HepG2 (cell line): ENCODE data around the gene CDH13. TPM values are rescaled to one million over a fixed set of nuclear protein-coding genes. Genes with fewer than 3 reads are reported as not detected.

Source experiments
- ATAC-seq: fragments of 200-7000 bp; cut with Tn5 transposase; 3 replicates; pipeline ENCODE4 v1.9.1; 2020; ENCODE audit warnings: mild to moderate bottlenecking, moderate library complexity
- BruUV-seq: library from RNA; stranded (reverse); fragments of 400-500 nt; replicated peaks from 2 replicates; lab custom pipeline; 2021; lab: Mats Ljungman, UMichigan
- CTCF ChIA-PET: fragments of 300-600 bp; formaldehyde crosslinking; extraction: SDS; loops from one replicate; lab custom pipeline; 2021; ENCODE audit warnings: low total read pairs, inconsistent platforms, low intra/inter-chr PET ratio; lab: Yijun Ruan, JAX
- POLR2A ChIA-PET: fragments of 350-600 bp; sonication (Branson Sonifier 250); formaldehyde crosslinking; loops from one replicate; lab custom pipeline; 2020; ENCODE audit warnings: antibody characterized with exemption, inconsistent platforms; lab: Yijun Ruan, JAX
- DNase-seq: peaks from one replicate; pipeline ENCODE4 v3.0.0-alpha.2; 2015; ENCODE audit warnings: low spot score
- FAIRE-seq: peaks from 3 replicates; lab custom pipeline; 2011; peaks lifted over from hg19 to GRCh38; lab: Jason Lieb, UNC
- H2AFZ ChIP-seq: one replicate; pipeline ENCODE4 v1.6.1; 2011; ENCODE audit warnings: low read length, inconsistent platforms
- H3K27ac ChIP-seq: fragments of 300-600 bp; 3 replicates; pipeline ENCODE4 v1.8.0; 2011; ENCODE audit warnings: mixed run types, mild to moderate bottlenecking, mixed read lengths, low read length, inconsistent platforms; ENCODE audit not compliant: insufficient read depth; ENCODE audit errors: extremely low read length
- H3K27me3 ChIP-seq, 2 experiments: fragments of 200-600 bp in 1 of 2; 2 replicates in 1 of 2; 3 replicates in 1 of 2; pipeline versions ENCODE4 v1.6.0 to v1.8.0; 2011; ENCODE audit warnings: low read length in 2 of 2, mild to moderate bottlenecking in 2 of 2, moderate library complexity in 2 of 2, inconsistent platforms in 1 of 2; ENCODE audit not compliant: insufficient read depth in 2 of 2, control insufficient read depth in 1 of 2
- H3K36me3 ChIP-seq, 2 experiments: fragments of 200-600 bp in 1 of 2; replicated peaks in 1 of 2; 2 replicates in 1 of 2; 3 replicates in 1 of 2; pipeline versions ENCODE4 v1.5.1 to v1.8.0; 2011; ENCODE audit warnings: low read length in 2 of 2, inconsistent platforms in 1 of 2; ENCODE audit not compliant: insufficient read depth in 2 of 2, control insufficient read depth in 1 of 2
- H3K4me1 ChIP-seq: 2 replicates; pipeline ENCODE4 v1.5.1; 2012; ENCODE audit warnings: low read length, inconsistent platforms; ENCODE audit not compliant: insufficient read depth
- H3K4me2 ChIP-seq: 2 replicates; pipeline ENCODE4 v1.6.0; 2011; ENCODE audit warnings: low read depth, low read length, inconsistent platforms
- H3K4me3 ChIP-seq, 3 experiments: fragments of 200-600 bp in 1 of 3; sonication (generic), shearing (Covaris generic) in 1 of 3; replicated peaks in 1 of 3; 2 replicates each; pipeline ENCODE4 v1.5.1; 2011 to 2016; ENCODE audit warnings: low read length in 3 of 3, inconsistent platforms in 2 of 3, low read depth in 2 of 3, mild to moderate bottlenecking in 2 of 3, control low read depth in 1 of 3, mixed read lengths in 1 of 3; ENCODE audit not compliant: insufficient read depth in 1 of 3
- H3K79me2 ChIP-seq: one replicate; pipeline ENCODE4 v1.6.1; 2011; ENCODE audit warnings: low read length, inconsistent platforms; ENCODE audit not compliant: insufficient read depth
- H3K9ac ChIP-seq: 2 replicates; pipeline ENCODE4 v1.6.0; 2011; ENCODE audit warnings: mild to moderate bottlenecking, low read depth, low read length, inconsistent platforms; ENCODE audit not compliant: insufficient read depth
- H3K9me3 ChIP-seq: 2 replicates; pipeline ENCODE4 v1.5.1; 2012; ENCODE audit warnings: mild to moderate bottlenecking, low read length
- H4K20me1 ChIP-seq: 2 replicates; pipeline ENCODE4 v1.6.0; 2011; ENCODE audit warnings: inconsistent platforms, mild to moderate bottlenecking, low read length, moderate library complexity; ENCODE audit not compliant: insufficient read depth
- FOXC1 ChIP-seq: sonication (generic); formaldehyde crosslinking; IDR thresholded peaks from 2 replicates; pipeline ENCODE4 v1.8.0; 2022; ENCODE audit warnings: mild to moderate bottlenecking, missing genetic modification reagents, borderline replicate concordance
- MED8 ChIP-seq: sonication (generic); formaldehyde crosslinking; IDR thresholded peaks from 2 replicates; pipeline ENCODE4 v1.8.1; 2023; ENCODE audit warnings: mild to moderate bottlenecking, missing genetic modification reagents; ENCODE audit not compliant: insufficient replicate concordance
- MTA3 ChIP-seq: sonication (generic); formaldehyde crosslinking; IDR thresholded peaks from 2 replicates; pipeline ENCODE4 v1.4.0; 2020; ENCODE audit warnings: missing genetic modification reagents
- NBN ChIP-seq: fragments of 450-650 bp; conservative IDR thresholded peaks from 2 replicates; pipeline ENCODE4 v1.6.1; 2017
- NPAS2 ChIP-seq: sonication (generic); formaldehyde crosslinking; IDR thresholded peaks from 2 replicates; pipeline ENCODE4 v1.8.0; 2022; ENCODE audit warnings: mild to moderate bottlenecking, missing genetic modification reagents, borderline replicate concordance
- SMARCE1 ChIP-seq: fragments of 450-650 bp; IDR thresholded peaks from 2 replicates; pipeline ENCODE4 v1.6.1; 2017; ENCODE audit warnings: borderline replicate concordance
- TCF12 ChIP-seq, 2 experiments: fragments of 450-650 bp in 1 of 2; sonication (generic) in 1 of 2; formaldehyde crosslinking in 1 of 2; IDR thresholded peaks; 2 replicates each; pipeline versions ENCODE4 v1.6.1 to v1.8.0; 2017 to 2022; ENCODE audit warnings: antibody characterized with exemption in 1 of 2, mild to moderate bottlenecking in 1 of 2, missing genetic modification reagents in 1 of 2, moderate library complexity in 1 of 2
- ZMYM3 ChIP-seq: sonication (generic); formaldehyde crosslinking; IDR thresholded peaks from 2 replicates; pipeline ENCODE4 v1.5.1; 2020; ENCODE audit warnings: mild to moderate bottlenecking, missing genetic modification reagents
- ZNF264 ChIP-seq: sonication (generic); formaldehyde crosslinking; IDR thresholded peaks from 2 replicates; pipeline ENCODE4 v1.4.0; 2020; ENCODE audit warnings: missing genetic modification reagents
- ZNF326 ChIP-seq: sonication (generic); formaldehyde crosslinking; IDR thresholded peaks from 2 replicates; pipeline ENCODE4 v1.4.0; 2020; ENCODE audit warnings: missing genetic modification reagents, borderline replicate concordance
- ZNF550 ChIP-seq: sonication (generic); formaldehyde crosslinking; IDR thresholded peaks from 2 replicates; pipeline ENCODE4 v1.4.0; 2020; ENCODE audit warnings: mild to moderate bottlenecking, missing genetic modification reagents, borderline replicate concordance
- ZNF652 ChIP-seq: IDR thresholded peaks from 2 replicates; pipeline ENCODE4 v1.6.1; 2016; ENCODE audit warnings: low read depth, borderline replicate concordance
- ZNF747 ChIP-seq: sonication (generic); formaldehyde crosslinking; IDR thresholded peaks from 2 replicates; pipeline ENCODE4 v1.8.1; 2023; ENCODE audit warnings: missing genetic modification reagents, mild to moderate bottlenecking, borderline replicate concordance
- ZNF761 ChIP-seq: sonication (generic); formaldehyde crosslinking; conservative IDR thresholded peaks from 2 replicates; pipeline ENCODE4 v1.4.0; 2020; ENCODE audit warnings: mild to moderate bottlenecking, missing genetic modification reagents
- ZNF777 ChIP-seq: sonication (generic); formaldehyde crosslinking; IDR thresholded peaks from 2 replicates; pipeline ENCODE4 v1.4.0; 2020; ENCODE audit warnings: missing genetic modification reagents
- ZZZ3 ChIP-seq: sonication (generic); formaldehyde crosslinking; IDR thresholded peaks from 2 replicates; pipeline ENCODE4 v1.4.0; 2020; ENCODE audit warnings: missing genetic modification reagents, mild to moderate bottlenecking, borderline replicate concordance
- WGBS: methylation state at CpG from one replicate; pipeline ENCODE4 v1.1.6; 2017; ENCODE audit warnings: low lambda C conversion rate; 5-methylcytosine and 5-hydroxymethylcytosine counted together
- in situ Hi-C: cut with HindIII; loops from 2 replicates; pipeline ENCODE4 v1.10.0; 2017; ENCODE audit warnings: low pct_unique_long_range_greater_than_20kb; ENCODE audit not compliant: extremely low pct_ligation_motif_present
- intact Hi-C: fragments of 100-400 bp; cut with micrococcal nuclease; formaldehyde crosslinking; loops from one replicate; pipeline ENCODE4 v1.10.0; 2022; ENCODE audit not compliant: unreplicated experiment
- polyA plus RNA-seq, 8 experiments: library from polyadenylated mRNA; depleted of rRNA in 3 of 8; stranded (reverse) in 7 of 8; unstranded in 1 of 8; fragments of >200 nt; fragmentation: Illumina TruSeq in 4 of 8; extraction: Trizol in 4 of 8; gene quantifications; 2 replicates each; pipeline versions ENCODE4 v1.2.1 to v1.2.3, GENCODE V29; 2011 to 2016; ENCODE audit warnings: low read depth in 4 of 8, missing spikeins in 1 of 8, mixed read lengths in 1 of 8; ENCODE audit not compliant: insufficient read depth in 1 of 8
- total RNA-seq, 5 experiments: library from RNA; depleted of rRNA; stranded (reverse); fragments of >200 nt; fragmentation: Illumina TruSeq; extraction: Trizol; gene quantifications; 2 replicates each; pipeline ENCODE4 v1.2.3, GENCODE V29; 2016; ENCODE audit warnings: low read depth in 1 of 5
- TF ChIP-seq, protein P1 (sequence below): sonication (generic); formaldehyde crosslinking; IDR thresholded peaks from 2 replicates; pipeline ENCODE4 v1.5.0; 2020; ENCODE audit warnings: mild to moderate bottlenecking, missing genetic modification reagents
- TF ChIP-seq, protein P2 (sequence below): sonication (generic); formaldehyde crosslinking; IDR thresholded peaks from 2 replicates; pipeline ENCODE4 v1.8.1; 2022; ENCODE audit warnings: mild to moderate bottlenecking, missing genetic modification reagents
- TF ChIP-seq, protein P3 (sequence below): sonication (generic); formaldehyde crosslinking; IDR thresholded peaks from 2 replicates; pipeline ENCODE4 v1.5.0; 2020; ENCODE audit warnings: mild to moderate bottlenecking, missing genetic modification reagents, borderline replicate concordance

CDH13 gene
- total and polyA plus RNA-seq, 2 of the 13 experiments (the other 11 are each of a cell fraction or from before 2014, with no cell fraction given), result not detected

- H3K79me2 ChIP-seq, result no peaks in the 10 kb centered on the region
- peaks cover 0 to 12% of the 10 kb centered on the region in 2 experiments; a peak in 1 of 5 replicates for H3K27me3 ChIP-seq
- H3K9ac ChIP-seq, result no peak overlapping the region
- intact Hi-C loops (no loop called here), in situ Hi-C loops (no loop called here)
- H3K4me3 ChIP-seq, result no peak overlapping the region
- no peaks in the 10 kb centered on the region for H3K4me1 ChIP-seq
- ChIA-PET CTCF (no interaction called here), POLR2A (no interaction called here)
- DNase-seq, result no peak
- no peaks in the 10 kb centered on the region for H4K20me1 ChIP-seq
- no peak for FAIRE-seq
- no peaks in the 10 kb centered on the region for H3K36me3 ChIP-seq
- no peak overlapping the region for H2AFZ ChIP-seq
- no peak overlapping the region for H3K27ac ChIP-seq
- no TSS peak for BruUV-seq
- H3K9me3 ChIP-seq, result no peaks in the 10 kb centered on the region
- 11% methylated on average over 7 of the region's 7 CpGs for WGBS
- ATAC-seq, result no peak
- no peak overlapping the region for H3K4me2 ChIP-seq
- TF ChIP-seq ZNF761 (CRISPR knock-in tag) (no peak), MED8 (CRISPR knock-in tag) (no peak), ZNF264 (no peak), NBN (no peak), ZNF326 (CRISPR knock-in tag) (no peak), ZZZ3 (CRISPR knock-in tag) (no peak), ZNF550 (no peak), TCF12 (IDR thresholded peaks at IDR 0.05) (no peak), TCF12 (CRISPR knock-in tag; IDR thresholded peaks at IDR 0.05) (no peak), ZNF652 (CRISPR knock-in tag) (no peak), ZNF777 (CRISPR knock-in tag) (no peak), NPAS2 (no peak), ZMYM3 (no peak), FOXC1 (CRISPR knock-in tag) (no peak), SMARCE1 (no peak), ZNF747 (no peak), MTA3 (CRISPR knock-in tag) (no peak)
- TF ChIP-seq, protein P1, sequence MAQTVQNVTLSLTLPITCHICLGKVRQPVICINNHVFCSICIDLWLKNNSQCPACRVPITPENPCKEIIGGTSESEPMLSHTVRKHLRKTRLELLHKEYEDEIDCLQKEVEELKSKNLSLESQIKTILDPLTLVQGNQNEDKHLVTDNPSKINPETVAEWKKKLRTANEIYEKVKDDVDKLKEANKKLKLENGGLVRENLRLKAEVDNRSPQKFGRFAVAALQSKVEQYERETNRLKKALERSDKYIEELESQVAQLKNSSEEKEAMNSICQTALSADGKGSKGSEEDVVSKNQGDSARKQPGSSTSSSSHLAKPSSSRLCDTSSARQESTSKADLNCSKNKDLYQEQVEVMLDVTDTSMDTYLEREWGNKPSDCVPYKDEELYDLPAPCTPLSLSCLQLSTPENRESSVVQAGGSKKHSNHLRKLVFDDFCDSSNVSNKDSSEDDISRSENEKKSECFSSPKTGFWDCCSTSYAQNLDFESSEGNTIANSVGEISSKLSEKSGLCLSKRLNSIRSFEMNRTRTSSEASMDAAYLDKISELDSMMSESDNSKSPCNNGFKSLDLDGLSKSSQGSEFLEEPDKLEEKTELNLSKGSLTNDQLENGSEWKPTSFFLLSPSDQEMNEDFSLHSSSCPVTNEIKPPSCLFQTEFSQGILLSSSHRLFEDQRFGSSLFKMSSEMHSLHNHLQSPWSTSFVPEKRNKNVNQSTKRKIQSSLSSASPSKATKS (CRISPR knock-in tag), result no peak
- TF ChIP-seq, protein P2, sequence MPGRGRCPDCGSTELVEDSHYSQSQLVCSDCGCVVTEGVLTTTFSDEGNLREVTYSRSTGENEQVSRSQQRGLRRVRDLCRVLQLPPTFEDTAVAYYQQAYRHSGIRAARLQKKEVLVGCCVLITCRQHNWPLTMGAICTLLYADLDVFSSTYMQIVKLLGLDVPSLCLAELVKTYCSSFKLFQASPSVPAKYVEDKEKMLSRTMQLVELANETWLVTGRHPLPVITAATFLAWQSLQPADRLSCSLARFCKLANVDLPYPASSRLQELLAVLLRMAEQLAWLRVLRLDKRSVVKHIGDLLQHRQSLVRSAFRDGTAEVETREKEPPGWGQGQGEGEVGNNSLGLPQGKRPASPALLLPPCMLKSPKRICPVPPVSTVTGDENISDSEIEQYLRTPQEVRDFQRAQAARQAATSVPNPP, result no peak
- TF ChIP-seq, protein P3, sequence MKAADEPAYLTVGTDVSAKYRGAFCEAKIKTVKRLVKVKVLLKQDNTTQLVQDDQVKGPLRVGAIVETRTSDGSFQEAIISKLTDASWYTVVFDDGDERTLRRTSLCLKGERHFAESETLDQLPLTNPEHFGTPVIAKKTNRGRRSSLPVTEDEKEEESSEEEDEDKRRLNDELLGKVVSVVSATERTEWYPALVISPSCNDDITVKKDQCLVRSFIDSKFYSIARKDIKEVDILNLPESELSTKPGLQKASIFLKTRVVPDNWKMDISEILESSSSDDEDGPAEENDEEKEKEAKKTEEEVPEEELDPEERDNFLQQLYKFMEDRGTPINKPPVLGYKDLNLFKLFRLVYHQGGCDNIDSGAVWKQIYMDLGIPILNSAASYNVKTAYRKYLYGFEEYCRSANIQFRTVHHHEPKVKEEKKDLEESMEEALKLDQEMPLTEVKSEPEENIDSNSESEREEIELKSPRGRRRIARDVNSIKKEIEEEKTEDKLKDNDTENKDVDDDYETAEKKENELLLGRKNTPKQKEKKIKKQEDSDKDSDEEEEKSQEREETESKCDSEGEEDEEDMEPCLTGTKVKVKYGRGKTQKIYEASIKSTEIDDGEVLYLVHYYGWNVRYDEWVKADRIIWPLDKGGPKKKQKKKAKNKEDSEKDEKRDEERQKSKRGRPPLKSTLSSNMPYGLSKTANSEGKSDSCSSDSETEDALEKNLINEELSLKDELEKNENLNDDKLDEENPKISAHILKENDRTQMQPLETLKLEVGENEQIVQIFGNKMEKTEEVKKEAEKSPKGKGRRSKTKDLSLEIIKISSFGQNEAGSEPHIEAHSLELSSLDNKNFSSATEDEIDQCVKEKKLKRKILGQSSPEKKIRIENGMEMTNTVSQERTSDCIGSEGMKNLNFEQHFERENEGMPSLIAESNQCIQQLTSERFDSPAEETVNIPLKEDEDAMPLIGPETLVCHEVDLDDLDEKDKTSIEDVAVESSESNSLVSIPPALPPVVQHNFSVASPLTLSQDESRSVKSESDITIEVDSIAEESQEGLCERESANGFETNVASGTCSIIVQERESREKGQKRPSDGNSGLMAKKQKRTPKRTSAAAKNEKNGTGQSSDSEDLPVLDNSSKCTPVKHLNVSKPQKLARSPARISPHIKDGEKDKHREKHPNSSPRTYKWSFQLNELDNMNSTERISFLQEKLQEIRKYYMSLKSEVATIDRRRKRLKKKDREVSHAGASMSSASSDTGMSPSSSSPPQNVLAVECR (CRISPR knock-in tag), result no peak
Observed at GRCh38 chr16:83592778-83593177, 966.0 kb downstream of the CDH13 start.
